GM10847 (cell line): Measurements from ENCODE around the gene LTO1.
A peak's percentile ranks its signal among the peaks of the same experiment; 100 is the strongest.

Experiments used
- POLR2A ChIP-seq: IDR thresholded peaks from 2 replicates; pipeline ENCODE4 v1.6.1; 2011; ENCODE audit not compliant: insufficient read length; ENCODE audit errors: extremely low read depth

Gene LTO1

GRCh38 chr11:69640995-69641581, 34.1 kb downstream of the LTO1 start, which contains the start of gene CCND1:
TSS of gene CCND1 (plus strand) at chr11:69641156. CDS start at chr11:69641314, 158 bp downstream.
- TF ChIP-seq POLR2A, result peak; percentile 17

GRCh38 chr11:69640260-69640994, 34.7 kb downstream of the LTO1 start:
- no peak for TF ChIP-seq POLR2A

- no peak for TF ChIP-seq POLR2A
Measured at GRCh38 chr11:69639831-69640230, 35.3 kb downstream of the LTO1 start.

GRCh38 chr11:69638941-69639681, 36.0 kb downstream of the LTO1 start:
- no peak for TF ChIP-seq POLR2A

GRCh38 chr11:69637941-69638871, 36.9 kb downstream of the LTO1 start:
- no peak for TF ChIP-seq POLR2A

GRCh38 chr11:69637198-69637940, 37.8 kb downstream of the LTO1 start:
- no peak for TF ChIP-seq POLR2A

- no peak for TF ChIP-seq POLR2A
Measured at GRCh38 chr11:69636512-69637197, 38.5 kb downstream of the LTO1 start.

- no peak for TF ChIP-seq POLR2A
Measured at GRCh38 chr11:69635804-69636511, 39.2 kb downstream of the LTO1 start.

GRCh38 chr11:69635195-69635594, 40.0 kb downstream of the LTO1 start:
- TF ChIP-seq POLR2A, result no peak

GRCh38 chr11:69634590-69634989, 40.6 kb downstream of the LTO1 start:
- no peak for TF ChIP-seq POLR2A

GRCh38 chr11:69634069-69634468, 41.1 kb downstream of the LTO1 start:
- TF ChIP-seq POLR2A, result no peak

- no peak for TF ChIP-seq POLR2A
Measured at GRCh38 chr11:69632900-69633299, 42.3 kb downstream of the LTO1 start.

GRCh38 chr11:69630424-69630823, 44.7 kb downstream of the LTO1 start:
- no peak for TF ChIP-seq POLR2A
